H1 (cell line): ENCODE measurements around the gene INTS15. TPM values are rescaled to one million over a fixed set of nuclear protein-coding genes. Genes with fewer than 3 reads are reported as not detected.

Source experiments
- CTCF ChIA-PET: fragments of 300-600 bp; sonication (Branson Sonifier 250); formaldehyde crosslinking; loops from one replicate; lab custom pipeline; 2021; ENCODE audit not compliant: partially characterized antibody; lab: Charles Lee
- POLR2A ChIA-PET: fragments of 300-600 bp; sonication (Branson Sonifier 250); formaldehyde crosslinking; loops from one replicate; lab custom pipeline; 2021; ENCODE audit warnings: inconsistent platforms; ENCODE audit not compliant: partially characterized antibody; lab: Charles Lee
- DNase-seq, 2 experiments: peaks; one replicate each; pipeline versions ENCODE4 v3.0.0 to v3.0.0-alpha.2; 2010 to 2022; ENCODE audit warnings: low spot score in 2 of 2, low read depth in 1 of 2, mixed read lengths in 1 of 2
- FAIRE-seq: peaks from 2 replicates; lab custom pipeline; 2011; peaks lifted over from hg19 to GRCh38; lab: Jason Lieb, UNC
- H2AFZ ChIP-seq: 2 replicates; pipeline ENCODE4 v1.8.1; 2012; ENCODE audit warnings: low read length, inconsistent platforms
- H2AK5ac ChIP-seq: 2 replicates; pipeline ENCODE4 v1.6.1; 2013; ENCODE audit warnings: low read depth, low read length
- H2BK120ac ChIP-seq: replicated peaks from 2 replicates; pipeline ENCODE3; 2013; ENCODE audit warnings: low read depth, low read length, inconsistent platforms
- H2BK12ac ChIP-seq: 2 replicates; pipeline ENCODE4 v1.6.1; 2013; ENCODE audit warnings: low read depth, low read length
- H2BK15ac ChIP-seq: 2 replicates; pipeline ENCODE4 v1.6.1; 2013; ENCODE audit warnings: low read length
- H2BK20ac ChIP-seq: 2 replicates; pipeline ENCODE4 v1.6.1; 2013; ENCODE audit warnings: low read length
- H2BK5ac ChIP-seq: 2 replicates; pipeline ENCODE4 v1.6.1; 2013; ENCODE audit warnings: low read depth, low read length
- H3K14ac ChIP-seq: 2 replicates; pipeline ENCODE4 v1.6.1; 2013; ENCODE audit warnings: inconsistent platforms; ENCODE audit not compliant: insufficient read length
- H3K18ac ChIP-seq: 2 replicates; pipeline ENCODE4 v1.6.1; 2013; ENCODE audit warnings: low read length; ENCODE audit errors: extremely low read depth
- H3K23ac ChIP-seq: 2 replicates; pipeline ENCODE4 v1.6.1; 2013; ENCODE audit warnings: inconsistent platforms; ENCODE audit not compliant: insufficient read length
- H3K23me2 ChIP-seq: 2 replicates; pipeline ENCODE4 v1.6.1; 2013; ENCODE audit warnings: low read depth, low read length
- H3K27ac ChIP-seq: 2 replicates; pipeline ENCODE4 v1.6.1; 2011; ENCODE audit warnings: low read depth, low read length, inconsistent platforms
- H3K27me3 ChIP-seq, 4 experiments: replicated peaks in 1 of 4; 1 replicate in 1 of 4; 2 replicates in 3 of 4; pipeline versions ENCODE4 v1.6.1 to v1.8.1; 2011 to 2013; ENCODE audit warnings: low read length in 3 of 4, mild to moderate bottlenecking in 3 of 4, inconsistent platforms in 2 of 4, mixed read lengths in 2 of 4, moderate library complexity in 1 of 4; ENCODE audit not compliant: control insufficient read depth in 3 of 4, insufficient read depth in 3 of 4; ENCODE audit errors: extremely low read depth in 1 of 4
- H3K36me3 ChIP-seq, 4 experiments: 2 replicates each; pipeline versions ENCODE4 v1.6.1 to v1.8.1; 2011 to 2013; ENCODE audit warnings: mild to moderate bottlenecking in 4 of 4, low read length in 3 of 4, moderate library complexity in 2 of 4, control low read depth in 1 of 4, inconsistent platforms in 1 of 4; ENCODE audit not compliant: insufficient read depth in 4 of 4, control insufficient read depth in 2 of 4
- H3K4ac ChIP-seq: replicated peaks from 2 replicates; pipeline ENCODE3; 2013; ENCODE audit warnings: low read length, low read depth, mixed read lengths, inconsistent platforms; ENCODE audit not compliant: insufficient read length
- H3K4me1 ChIP-seq, 4 experiments: replicated peaks in 1 of 4; 1 replicate in 1 of 4; 2 replicates in 3 of 4; pipeline versions ENCODE4 v1.6.1 to v1.8.1; 2011 to 2013; ENCODE audit warnings: low read length in 3 of 4, inconsistent platforms in 2 of 4, mixed read lengths in 1 of 4; ENCODE audit not compliant: insufficient read depth in 4 of 4, control insufficient read depth in 3 of 4
- H3K4me2 ChIP-seq, 2 experiments: 2 replicates each; pipeline versions ENCODE4 v1.6.1 to v1.8.1; 2011 to 2013; ENCODE audit warnings: low read depth in 2 of 2, low read length in 2 of 2, control low read depth in 1 of 2, inconsistent platforms in 1 of 2, mild to moderate bottlenecking in 1 of 2; ENCODE audit not compliant: insufficient read depth in 1 of 2
- H3K4me3 ChIP-seq, 4 experiments: fragments of 200-600, 300-600 bp in 1 of 4; sonication (generic), shearing (Covaris generic), sonication (Bioruptor Twin) in 1 of 4; 2 replicates each; pipeline versions ENCODE4 v1.5.1 to v1.8.1; 2011 to 2016; ENCODE audit warnings: low read length in 4 of 4, low read depth in 3 of 4, control low read depth in 2 of 4, inconsistent platforms in 2 of 4, mild to moderate bottlenecking in 2 of 4, mixed read lengths in 1 of 4, moderate library complexity in 1 of 4; ENCODE audit not compliant: insufficient read depth in 2 of 4; ENCODE audit errors: extremely low read depth in 1 of 4
- H3K56ac ChIP-seq: replicated peaks from 2 replicates; pipeline ENCODE3; 2013; ENCODE audit warnings: low read depth, mild to moderate bottlenecking, mixed read lengths, low read length, inconsistent platforms; ENCODE audit not compliant: insufficient read length
- H3K79me1 ChIP-seq: 2 replicates; pipeline ENCODE4 v1.6.1; 2013; ENCODE audit warnings: low read depth, low read length, control low read depth
- H3K79me2 ChIP-seq, 2 experiments: 2 replicates each; pipeline versions ENCODE4 v1.6.1 to v1.8.1; 2012 to 2013; ENCODE audit warnings: low read length in 2 of 2, mild to moderate bottlenecking in 2 of 2, inconsistent platforms in 1 of 2; ENCODE audit not compliant: insufficient read depth in 2 of 2, control insufficient read depth in 1 of 2
- H3K9ac ChIP-seq, 4 experiments: replicated peaks in 1 of 4; 1 replicate in 1 of 4; 2 replicates in 3 of 4; pipeline versions ENCODE4 v1.6.1 to v1.8.1; 2011 to 2013; ENCODE audit warnings: low read depth in 3 of 4, low read length in 3 of 4, control low read depth in 2 of 4, mild to moderate bottlenecking in 2 of 4, moderate library complexity in 2 of 4, inconsistent platforms in 1 of 4; ENCODE audit errors: extremely low read depth in 1 of 4
- H3K9me3 ChIP-seq, 2 experiments: 2 replicates each; pipeline versions ENCODE4 v1.6.1 to v1.8.1; 2012 to 2013; ENCODE audit warnings: mild to moderate bottlenecking in 2 of 2, moderate library complexity in 2 of 2, control low read depth in 1 of 2, inconsistent platforms in 1 of 2, low read depth in 1 of 2, low read length in 1 of 2, mixed read lengths in 1 of 2; ENCODE audit not compliant: insufficient read depth in 2 of 2
- H4K20me1 ChIP-seq, 2 experiments: replicated peaks in 1 of 2; 2 replicates each; pipeline versions ENCODE3 to v1.8.1; 2011 to 2013; ENCODE audit warnings: inconsistent platforms in 2 of 2, low read length in 2 of 2, mild to moderate bottlenecking in 1 of 2; ENCODE audit not compliant: insufficient read depth in 2 of 2, control insufficient read depth in 1 of 2
- H4K5ac ChIP-seq: 2 replicates; pipeline ENCODE4 v1.6.1; 2013; ENCODE audit warnings: low read length, low read depth, mixed read lengths, inconsistent platforms; ENCODE audit not compliant: insufficient read length
- H4K8ac ChIP-seq: 2 replicates; pipeline ENCODE4 v1.8.0; 2013; ENCODE audit warnings: mild to moderate bottlenecking, moderate library complexity, low read length, inconsistent platforms; ENCODE audit not compliant: insufficient read depth; ENCODE audit errors: extremely low read depth
- H4K91ac ChIP-seq: replicated peaks from 2 replicates; pipeline ENCODE3; 2013; ENCODE audit warnings: low read length, mixed read lengths, inconsistent platforms; ENCODE audit not compliant: insufficient read length
- EZH2 ChIP-seq: fragments of 200-600 bp; sonication (generic); IDR thresholded peaks from 2 replicates; pipeline ENCODE4 v1.7.1; 2012; ENCODE audit warnings: low read depth, mild to moderate bottlenecking, moderate library complexity, low read length, inconsistent platforms; ENCODE audit not compliant: severe bottlenecking
- POLR2AphosphoS5 ChIP-seq: IDR thresholded peaks from 2 replicates; pipeline ENCODE4 v1.6.1; 2011; ENCODE audit warnings: low read depth, low read length
- SP2 ChIP-seq: IDR thresholded peaks from 2 replicates; pipeline ENCODE4 v1.6.1; 2012; ENCODE audit warnings: mild to moderate bottlenecking, low read length, inconsistent platforms
- TAF1 ChIP-seq: IDR thresholded peaks from 2 replicates; pipeline ENCODE4 v1.6.1; 2011; ENCODE audit warnings: mild to moderate bottlenecking, low read depth, low read length
- TBP ChIP-seq: IDR thresholded peaks from 2 replicates; pipeline ENCODE4 v1.6.1; 2011; ENCODE audit warnings: low read depth, low read length, improper control_type of control experiment
- WGBS, 2 experiments: shearing (Covaris generic) in 1 of 2; methylation state at CpG; one replicate each; pipeline versions ENCODE4 v1.1.6 to v1.1.7; 2013 to 2015; ENCODE audit warnings: low lambda C conversion rate in 2 of 2, mixed read lengths in 2 of 2, inconsistent platforms in 1 of 2, low coverage in 1 of 2, missing lambda C conversion rate in 1 of 2; ENCODE audit not compliant: insufficient replicate concordance in 2 of 2, insufficient coverage in 1 of 2, insufficient read length in 1 of 2; ENCODE audit errors: extremely low coverage in 1 of 2, missing lambda C conversion rate in 1 of 2; 5-methylcytosine and 5-hydroxymethylcytosine counted together
- polyA plus RNA-seq, 7 experiments: library from polyadenylated mRNA; depleted of rRNA in 3 of 7; stranded (reverse) in 5 of 7; unstranded in 2 of 7; fragments of >200 nt in 5 of 7; fragments of 200-250 nt in 2 of 7; gene quantifications; 1 replicate in 5 of 7; 2 replicates in 1 of 7; 4 replicates in 1 of 7; pipeline versions ENCODE4 v1.2.1 to v1.2.3, GENCODE V29; 2011 to 2013; ENCODE audit warnings: missing spikeins in 2 of 7, mixed read lengths in 2 of 7
- total RNA-seq: library from RNA; stranded (reverse); fragmentation: NEBNext Ultra II Directional; extraction: Animal tissue kit (Norgen Biotek cat#: 25700); gene quantifications from 2 replicates; pipeline ENCODE4 v1.2.1, GENCODE V29; 2021
- TF ChIP-seq, protein P1 (sequence below): IDR thresholded peaks from 2 replicates; pipeline ENCODE4 v1.6.1; 2011; ENCODE audit warnings: low read depth, mild to moderate bottlenecking, low read length; ENCODE audit not compliant: insufficient read depth

The INTS15 gene
- total and polyA plus RNA-seq, 2 of the 8 experiments (the other 6 are each of a cell fraction or from before 2014, with no cell fraction given): 23.0 to 25.7 TPM

GRCh38 chr7:6571160-6571779 lies 18.6 kb upstream of the INTS15 start:
- H3K14ac ChIP-seq: no peak overlapping the region
- no peaks in the 10 kb centered on the region for H3K4me1 ChIP-seq
- POLR2A ChIA-PET: interaction anchor here (0.7 kb wide), 1 partner anchor 12 kb away, joined by 3 read pairs; no protein-coding TSS in a partner anchor
- H2BK15ac ChIP-seq: no peak overlapping the region
- H2BK5ac ChIP-seq: no peak overlapping the region
- no peak for FAIRE-seq
- no peak overlapping the region for H2BK12ac ChIP-seq
- H3K36me3 ChIP-seq: no peaks in the 10 kb centered on the region
- no peak overlapping the region for H3K18ac ChIP-seq
- H3K9ac ChIP-seq: no peak overlapping the region
- no peak overlapping the region for H3K23ac ChIP-seq
- no peak overlapping the region for H4K8ac ChIP-seq
- no peaks in the 10 kb centered on the region for H3K79me2 ChIP-seq
- H4K5ac ChIP-seq: no peak overlapping the region
- no peak overlapping the region for H2BK20ac ChIP-seq
- H3K27ac ChIP-seq: no peak overlapping the region
- CTCF ChIA-PET: interaction anchor here (0.8 to 8.7 kb wide), 3 partner anchors 11 to 56 kb away, joined by 3 to 63 read pairs (median 54); no protein-coding TSS in a partner anchor
- no peaks in the 10 kb centered on the region for H3K79me1 ChIP-seq
- H3K4me3 ChIP-seq: no peak overlapping the region
- no peak overlapping the region for H3K4me2 ChIP-seq
- H4K20me1 ChIP-seq: no peaks in the 10 kb centered on the region
- H4K91ac ChIP-seq: no peak overlapping the region
- no peak overlapping the region for H2AFZ ChIP-seq
- no peak for TF ChIP-seq TAF1
- TF ChIP-seq POLR2AphosphoS5: no peak
- TF ChIP-seq SP2: no peak
- TF ChIP-seq, protein P1, sequence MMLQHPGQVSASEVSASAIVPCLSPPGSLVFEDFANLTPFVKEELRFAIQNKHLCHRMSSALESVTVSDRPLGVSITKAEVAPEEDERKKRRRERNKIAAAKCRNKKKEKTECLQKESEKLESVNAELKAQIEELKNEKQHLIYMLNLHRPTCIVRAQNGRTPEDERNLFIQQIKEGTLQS: no peak
- no peak for TF ChIP-seq TBP
- no peak for TF ChIP-seq EZH2
- no peak overlapping the region for H3K56ac ChIP-seq
- no peak overlapping the region for H3K4ac ChIP-seq
- H3K27me3 ChIP-seq: no peaks in the 10 kb centered on the region
- no peak overlapping the region for H2AK5ac ChIP-seq
- no peaks in the 10 kb centered on the region for H3K9me3 ChIP-seq
- DNase-seq: no peak
- no peak overlapping the region for H2BK120ac ChIP-seq
- no peaks in the 10 kb centered on the region for H3K23me2 ChIP-seq
- WGBS, 2 experiments: 88% methylated on average over 7 of the region's 7 CpGs; no CpG with 5 or more reads in 1 of the 2 experiments
